Measurements from ENCODE around the gene SOX15. TPM values are rescaled to one million over a fixed set of nuclear protein-coding genes. Genes with fewer than 3 reads are reported as not detected.

SOX15 gene
- total and polyA plus RNA-seq, 2 of the 13 experiments (the other 11 are each of a cell fraction or from before 2014, with no cell fraction given) = 0.07 to 0.18 TPM

- TF ChIP-seq ZUFSP (CRISPR knock-in tag; IDR thresholded peaks at IDR 0.05; ENCODE audit: borderline replicate concordance) = no peak
- no peak for TF ChIP-seq CEBPZ (IDR thresholded peaks at IDR 0.05; ENCODE audit: low read length)
- TF ChIP-seq NFRKB (IDR thresholded peaks at IDR 0.05) = peak; percentile 98
- no peak for TF ChIP-seq CBX2 (IDR thresholded peaks at IDR 0.05; ENCODE audit: low read depth, low read length)
- TF ChIP-seq CBX2 (CRISPR knock-in tag; IDR thresholded peaks at IDR 0.05; ENCODE audit: low read depth) = no peak
- TF ChIP-seq IRX3 (CRISPR knock-in tag; IDR thresholded peaks at IDR 0.05; ENCODE audit: borderline replicate concordance, low read depth) = peak; percentile 57; the same call in 1 of the 2 replicates
- TF ChIP-seq FOXC1 (CRISPR knock-in tag; IDR thresholded peaks at IDR 0.05; ENCODE audit: borderline replicate concordance) = no peak; the same call in 1 of the 2 replicates
- TF ChIP-seq ZNF879 (CRISPR knock-in tag; IDR thresholded peaks at IDR 0.05) = 0 out of 2 replicates have a peak, but pooled peaks have one; percentile 47
- TF ChIP-seq NFE2L2 (IDR thresholded peaks at IDR 0.05; ENCODE audit: low read length) = no peak
- TF ChIP-seq NR0B2 (CRISPR knock-in tag; IDR thresholded peaks at IDR 0.05) = no peak
- TF ChIP-seq ZNF30 (CRISPR knock-in tag; IDR thresholded peaks at IDR 0.05) = no peak
- peak; percentile 75; the same call in 1 of the 2 replicates for TF ChIP-seq CREM (IDR thresholded peaks at IDR 0.05)
- TF ChIP-seq CREM (CRISPR knock-in tag; IDR thresholded peaks at IDR 0.05) = no peak
- TF ChIP-seq ZNF558 (CRISPR knock-in tag; IDR thresholded peaks at IDR 0.05; ENCODE audit: borderline replicate concordance) = no peak
- TF ChIP-seq JUNB (CRISPR knock-in tag; IDR thresholded peaks at IDR 0.05; ENCODE audit: borderline replicate concordance) = no peak
- TF ChIP-seq ZNF614 (CRISPR knock-in tag; IDR thresholded peaks at IDR 0.05; ENCODE audit: borderline replicate concordance) = no peak
- no peak for TF ChIP-seq ZNF331 (CRISPR knock-in tag; IDR thresholded peaks at IDR 0.05)
- peak; percentile 81 for TF ChIP-seq MED1 (CRISPR knock-in tag; IDR thresholded peaks at IDR 0.05)
- TF ChIP-seq ZNF777 (CRISPR knock-in tag; IDR thresholded peaks at IDR 0.05) = peak; percentile 70
- peak; percentile 70; the same call in 1 of the 2 replicates for TF ChIP-seq ZNF367 (CRISPR knock-in tag; IDR thresholded peaks at IDR 0.05; ENCODE audit: borderline replicate concordance)
- 0 out of 2 replicates have a peak, but pooled peaks have one; percentile 37 for TF ChIP-seq KLF11 (CRISPR knock-in tag; IDR thresholded peaks at IDR 0.05)
- no peak for TF ChIP-seq HNRNPH1 (optimal IDR thresholded peaks at IDR 0.05; ENCODE audit: low read depth, low read length)
- TF ChIP-seq XRCC5 (optimal IDR thresholded peaks at IDR 0.05; ENCODE audit: low read length) = peak; percentile 67
- TF ChIP-seq ZMAT3 (CRISPR knock-in tag; conservative IDR thresholded peaks at IDR 0.05) = peak; percentile 54; the same call in 1 of the 2 replicates
- TF ChIP-seq MAX (IDR thresholded peaks at IDR 0.05) = peak; percentile 91
These were observed 6.4 kb downstream of the SOX15 start, which contains the start of gene MPDU1 (continued) for GRCh38 chr17:7583253-7584109.

Measured in HepG2 (cell line).